ENCODE results near the gene BOC. TPM values are rescaled to one million over a fixed set of nuclear protein-coding genes. Genes with fewer than 3 reads are reported as not detected.

The BOC gene
- total RNA-seq, 2 donors from 2014 or later, result 1.9 to 9.8 TPM

- no peak for TF ChIP-seq CTCF (IDR thresholded peaks at IDR 0.05)
- H3K4me3 ChIP-seq, result no peak overlapping the region
- no peak overlapping the region for H3K27ac ChIP-seq
- H3K9ac ChIP-seq (ENCODE audit: low read depth in 2 of 2, low read length in 2 of 2), result no peak overlapping the region
- no peak for DNase-seq
- H3K9me3 ChIP-seq, result no peaks in the 10 kb centered on the region
- H3K36me3 ChIP-seq, result no peaks in the 10 kb centered on the region
- intact Hi-C loops (cut with DNase I), result no loop called here
- no peaks in the 10 kb centered on the region for H3K27me3 ChIP-seq
- H3K4me1 ChIP-seq, result no peaks in the 10 kb centered on the region
These were observed 59.8 kb downstream of the BOC start for GRCh38 chr3:113271189-113271588.

GRCh38 chr3:113271594-113272384, 60.4 kb downstream of the BOC start:
- Histone ChIP-seq H3K27me3 (no peaks in the 10 kb centered on the region), H3K27ac (no peak overlapping the region), H3K36me3 (no peaks in the 10 kb centered on the region), H3K4me1 (no peaks in the 10 kb centered on the region), H3K9ac (ENCODE audit: low read depth in 2 of 2, low read length in 2 of 2) (no peak overlapping the region), H3K4me3 (no peak overlapping the region), H3K9me3 (no peaks in the 10 kb centered on the region)
- intact Hi-C loops (cut with DNase I), result no loop called here
- DNase-seq, result no peak
- TF ChIP-seq CTCF (IDR thresholded peaks at IDR 0.05), result no peak

GRCh38 chr3:113272385-113272779, 61.0 kb downstream of the BOC start:
- no peak for DNase-seq
- TF ChIP-seq CTCF (IDR thresholded peaks at IDR 0.05), result no peak
- Histone ChIP-seq H3K36me3 (no peaks in the 10 kb centered on the region), H3K9ac (ENCODE audit: low read depth in 2 of 2, low read length in 2 of 2) (no peak overlapping the region), H3K9me3 (no peaks in the 10 kb centered on the region), H3K27ac (no peak overlapping the region), H3K27me3 (no peaks in the 10 kb centered on the region), H3K4me3 (no peak overlapping the region), H3K4me1 (no peaks in the 10 kb centered on the region)
- intact Hi-C loops (cut with DNase I), result no loop called here

- no peaks in the 10 kb centered on the region for H3K4me1 ChIP-seq
- H3K9ac ChIP-seq (ENCODE audit: low read depth in 2 of 2, low read length in 2 of 2), result no peak overlapping the region
- DNase-seq, result no peak
- no peak overlapping the region for H3K27ac ChIP-seq
- no peak for TF ChIP-seq CTCF (IDR thresholded peaks at IDR 0.05)
- H3K36me3 ChIP-seq, result no peaks in the 10 kb centered on the region
- no peak overlapping the region for H3K4me3 ChIP-seq
- no peaks in the 10 kb centered on the region for H3K27me3 ChIP-seq
- no peaks in the 10 kb centered on the region for H3K9me3 ChIP-seq
- intact Hi-C loops (cut with DNase I), result no loop called here
These were observed 61.7 kb downstream of the BOC start for GRCh38 chr3:113273011-113273410.

GRCh38 chr3:113273604-113274378, 62.4 kb downstream of the BOC start:
- Histone ChIP-seq H3K4me1 (no peaks in the 10 kb centered on the region), H3K27ac (no peak overlapping the region), H3K4me3 (no peak overlapping the region), H3K9me3 (no peaks in the 10 kb centered on the region), H3K27me3 (no peaks in the 10 kb centered on the region), H3K36me3 (no peaks in the 10 kb centered on the region), H3K9ac (ENCODE audit: low read depth in 2 of 2, low read length in 2 of 2) (no peak overlapping the region)
- intact Hi-C loops (cut with DNase I), result no loop called here
- TF ChIP-seq CTCF (IDR thresholded peaks at IDR 0.05), result no peak
- DNase-seq, result no peak

All from colonic mucosa (tissue), 4 donors.